Smooth muscle cell (in vitro differentiated cells): ENCODE results near the gene PDE3B. TPM values are rescaled to one million over a fixed set of nuclear protein-coding genes. Genes with fewer than 3 reads are reported as not detected.

Source experiments
- DNase-seq: peaks from one replicate; lab custom pipeline; 2025; ENCODE audit not compliant: unreplicated experiment; lab: John Stamatoyannopoulos, UW
- H2AFZ ChIP-seq: fragments of 200-600 bp; sonication (generic); 2 replicates; pipeline ENCODE4 v1.6.0; 2016; ENCODE audit warnings: antibody characterized with exemption, low read depth, mild to moderate bottlenecking
- H3F3A ChIP-seq: fragments of 200-600 bp; sonication (generic); 2 replicates; pipeline ENCODE4 v1.6.0; 2017; ENCODE audit warnings: antibody characterized with exemption, low read depth
- H3K27ac ChIP-seq: fragments of 200-600 bp; sonication (generic); 2 replicates; pipeline ENCODE4 v1.5.1; 2016; ENCODE audit warnings: low read depth, mild to moderate bottlenecking
- H3K27me3 ChIP-seq: fragments of 200-600 bp; sonication (generic); 2 replicates; pipeline ENCODE4 v1.6.1; 2016; ENCODE audit warnings: low read depth, mild to moderate bottlenecking
- H3K36me3 ChIP-seq: fragments of 200-600 bp; sonication (generic); 2 replicates; pipeline ENCODE4 v1.5.1; 2016; ENCODE audit warnings: low read depth
- H3K4me1 ChIP-seq: fragments of 200-600 bp; sonication (generic); 2 replicates; pipeline ENCODE4 v1.5.1; 2016; ENCODE audit warnings: low read depth
- H3K4me2 ChIP-seq: fragments of 200-600 bp; sonication (generic); 2 replicates; pipeline ENCODE4 v1.6.0; 2016; ENCODE audit warnings: mild to moderate bottlenecking
- H3K4me3 ChIP-seq: fragments of 200-600 bp; sonication (generic); 2 replicates; pipeline ENCODE4 v1.5.1; 2016; ENCODE audit warnings: mild to moderate bottlenecking
- H3K79me2 ChIP-seq: fragments of 200-600 bp; sonication (generic); 2 replicates; pipeline ENCODE4 v1.6.0; 2016; ENCODE audit warnings: low read depth, mild to moderate bottlenecking
- H3K9ac ChIP-seq: fragments of 200-600 bp; sonication (generic); 2 replicates; pipeline ENCODE4 v1.6.0; 2016; ENCODE audit warnings: low read depth
- H3K9me3 ChIP-seq: fragments of 200-600 bp; sonication (generic); replicated peaks from 2 replicates; pipeline ENCODE4 v1.5.1; 2016; ENCODE audit warnings: low read depth
- H4K20me1 ChIP-seq: fragments of 200-600 bp; sonication (generic); 2 replicates; pipeline ENCODE4 v1.6.0; 2016; ENCODE audit warnings: low read depth
- WGBS: methylation state at CpG from one replicate; pipeline ENCODE4 v1.1.7; 2016; ENCODE audit warnings: low lambda C conversion rate; 5-methylcytosine and 5-hydroxymethylcytosine counted together
- polyA plus RNA-seq: library from polyadenylated mRNA; unstranded; fragments of >200 nt; fragmentation: Nextera tagmentation; extraction: Ambion mirVana; gene quantifications from 2 replicates; pipeline ENCODE4 v1.2.1, GENCODE V29; 2016
- total RNA-seq: library from RNA; depleted of rRNA; stranded (reverse); fragments of >200 nt; gene quantifications from 2 replicates; pipeline ENCODE4 v1.2.3, GENCODE V29; 2014
- TF ChIP-seq, protein P1 (sequence below): fragments of 200-600 bp; sonication (generic); IDR thresholded peaks from 2 replicates; pipeline ENCODE4 v1.5.1; 2017; ENCODE audit warnings: borderline replicate concordance, mild to moderate bottlenecking, antibody characterized with exemption; ENCODE audit not compliant: insufficient read depth, poor library complexity, severe bottlenecking

The PDE3B gene
- total and polyA plus RNA-seq, 2 experiments from 2014 or later, result 1.7 to 1.8 TPM

DNA sequence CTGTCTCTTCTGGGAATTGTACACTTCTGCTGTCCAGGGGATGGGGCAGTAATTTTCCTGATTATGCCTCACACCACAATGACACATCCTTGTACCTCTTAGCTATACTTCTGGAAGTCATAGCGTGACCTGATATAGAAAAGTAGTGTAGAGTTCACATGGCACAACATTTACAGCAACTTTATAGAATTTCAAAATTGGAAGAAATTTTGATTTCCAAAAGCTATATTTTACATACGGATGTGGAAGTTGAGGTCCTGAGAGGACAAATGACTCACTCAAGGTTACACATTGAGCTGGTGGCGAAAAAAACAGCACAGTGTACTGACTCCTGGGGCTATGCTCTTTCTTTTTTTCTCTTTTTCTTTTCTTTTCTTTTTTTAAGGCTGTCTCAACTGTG lies 254.8 kb downstream of the PDE3B start:
- no peak overlapping the region for H3K9ac ChIP-seq
- H2AFZ ChIP-seq, result no peak overlapping the region
- no peaks in the 10 kb centered on the region for H3K79me2 ChIP-seq
- H3K4me3 ChIP-seq, result no peak overlapping the region
- TF ChIP-seq, protein P1, sequence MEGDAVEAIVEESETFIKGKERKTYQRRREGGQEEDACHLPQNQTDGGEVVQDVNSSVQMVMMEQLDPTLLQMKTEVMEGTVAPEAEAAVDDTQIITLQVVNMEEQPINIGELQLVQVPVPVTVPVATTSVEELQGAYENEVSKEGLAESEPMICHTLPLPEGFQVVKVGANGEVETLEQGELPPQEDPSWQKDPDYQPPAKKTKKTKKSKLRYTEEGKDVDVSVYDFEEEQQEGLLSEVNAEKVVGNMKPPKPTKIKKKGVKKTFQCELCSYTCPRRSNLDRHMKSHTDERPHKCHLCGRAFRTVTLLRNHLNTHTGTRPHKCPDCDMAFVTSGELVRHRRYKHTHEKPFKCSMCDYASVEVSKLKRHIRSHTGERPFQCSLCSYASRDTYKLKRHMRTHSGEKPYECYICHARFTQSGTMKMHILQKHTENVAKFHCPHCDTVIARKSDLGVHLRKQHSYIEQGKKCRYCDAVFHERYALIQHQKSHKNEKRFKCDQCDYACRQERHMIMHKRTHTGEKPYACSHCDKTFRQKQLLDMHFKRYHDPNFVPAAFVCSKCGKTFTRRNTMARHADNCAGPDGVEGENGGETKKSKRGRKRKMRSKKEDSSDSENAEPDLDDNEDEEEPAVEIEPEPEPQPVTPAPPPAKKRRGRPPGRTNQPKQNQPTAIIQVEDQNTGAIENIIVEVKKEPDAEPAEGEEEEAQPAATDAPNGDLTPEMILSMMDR, result no peak
- 97% methylated on average over 3 of the region's 3 CpGs for WGBS
- H3F3A ChIP-seq, result no peaks in the 10 kb centered on the region
- no peaks in the 10 kb centered on the region for H3K27me3 ChIP-seq
- H3K27ac ChIP-seq, result no peak overlapping the region
- no peaks in the 10 kb centered on the region for H3K4me1 ChIP-seq
- no peak overlapping the region for H3K4me2 ChIP-seq
- H3K36me3 ChIP-seq, result no peaks in the 10 kb centered on the region
- no peak for DNase-seq
- H3K9me3 ChIP-seq, result no peaks in the 10 kb centered on the region
- H4K20me1 ChIP-seq, result no peaks in the 10 kb centered on the region

DNA sequence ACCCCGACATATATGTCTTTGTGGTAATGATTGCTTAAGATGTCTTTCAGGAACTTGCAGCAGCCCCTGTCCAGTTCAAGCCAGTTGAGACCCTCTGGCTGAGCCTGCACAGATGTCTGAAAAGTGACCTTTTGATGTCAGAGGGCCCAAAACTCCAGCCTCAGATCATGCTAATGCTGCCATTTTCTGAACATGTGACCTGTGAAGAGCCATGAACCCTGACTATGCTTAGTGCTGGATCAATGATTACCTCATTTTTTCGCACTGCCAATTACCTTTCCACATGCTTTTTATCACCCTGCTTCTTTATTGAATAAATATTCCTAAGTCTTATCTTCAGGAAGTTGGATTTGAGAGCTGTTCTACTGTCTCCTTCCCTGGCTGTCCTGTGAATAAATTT lies 255.3 kb downstream of the PDE3B start:
- no peak for DNase-seq
- TF ChIP-seq, protein P1, result no peak
- WGBS, result 90% methylated on average over 2 of the region's 2 CpGs

DNA sequence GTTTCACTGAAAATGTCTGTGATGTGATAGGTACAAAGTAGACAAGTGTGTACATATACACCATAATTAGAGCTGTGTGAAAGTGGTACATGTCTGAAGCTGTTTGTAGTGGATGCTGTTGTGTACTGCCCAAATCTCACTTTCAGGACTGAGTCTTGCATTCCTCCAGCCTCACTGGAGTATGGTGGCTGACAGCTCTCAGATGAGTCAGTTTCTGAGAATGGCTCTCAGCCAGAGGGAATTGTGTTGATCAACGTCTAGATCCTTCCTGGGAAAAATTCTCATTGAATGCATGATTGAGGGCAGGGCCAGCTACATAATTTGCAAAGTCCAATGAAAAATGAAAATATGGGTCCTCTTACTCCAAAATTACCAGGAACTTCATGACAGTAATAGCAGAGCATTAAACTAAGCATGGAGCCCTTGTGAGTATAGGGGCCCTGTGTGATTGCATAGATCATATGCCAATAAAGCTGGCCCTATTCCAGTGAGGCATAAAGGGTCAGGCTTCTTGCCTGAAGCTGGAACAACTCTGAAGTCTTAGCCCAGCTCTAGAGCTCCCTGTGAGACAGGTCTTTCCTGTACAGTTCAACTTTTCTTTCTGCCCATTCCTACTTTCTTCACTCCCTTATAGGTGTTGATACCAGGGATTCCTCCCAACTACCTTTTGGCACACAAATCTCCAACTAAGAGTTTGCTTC lies 259.2 kb downstream of the PDE3B start:
- Histone ChIP-seq H4K20me1 (no peaks in the 10 kb centered on the region), H3K27me3 (no peaks in the 10 kb centered on the region), H3K4me3 (no peak overlapping the region), H3K9me3 (no peaks in the 10 kb centered on the region), H3K79me2 (no peaks in the 10 kb centered on the region), H3F3A (no peaks in the 10 kb centered on the region), H2AFZ (no peak overlapping the region), H3K4me1 (no peaks in the 10 kb centered on the region), H3K27ac (no peak overlapping the region), H3K36me3 (no peaks in the 10 kb centered on the region), H3K4me2 (no peak overlapping the region), H3K9ac (no peak overlapping the region)
- 0% methylated on average over 1 of the region's 1 CpG for WGBS
- no peak for DNase-seq
- TF ChIP-seq, protein P1, result no peak

More for the DNA sequence above, 255.3 kb downstream of the PDE3B start:
- Histone ChIP-seq H3K4me3 (no peak overlapping the region), H3K9me3 (no peaks in the 10 kb centered on the region), H4K20me1 (no peaks in the 10 kb centered on the region), H3K4me2 (no peak overlapping the region), H3K27ac (no peak overlapping the region), H3K4me1 (no peaks in the 10 kb centered on the region), H3K36me3 (no peaks in the 10 kb centered on the region), H2AFZ (no peak overlapping the region), H3K9ac (no peak overlapping the region), H3K79me2 (no peaks in the 10 kb centered on the region), H3K27me3 (no peaks in the 10 kb centered on the region), H3F3A (no peaks in the 10 kb centered on the region)

DNA sequence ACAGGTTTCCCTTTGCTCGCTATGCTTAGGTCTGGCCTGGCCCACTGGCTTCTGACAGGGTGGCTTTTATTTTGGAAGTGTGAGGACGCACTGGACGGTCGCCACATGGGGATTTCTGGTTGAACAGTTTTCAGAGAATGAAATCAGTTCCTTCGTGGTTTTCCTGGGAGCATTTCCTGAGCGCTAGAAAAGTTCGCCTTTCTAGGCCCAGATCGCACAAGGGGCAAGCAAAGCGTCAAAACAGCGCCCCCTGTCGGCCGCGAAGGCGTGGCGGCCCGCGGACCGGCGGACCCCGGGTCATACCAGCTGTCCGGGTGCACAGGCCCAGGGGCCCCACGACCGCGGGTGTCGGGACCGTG lies 261.1 kb downstream of the PDE3B start:
- peak overlapping the region; percentile 89 for H3K4me2 ChIP-seq
- H3F3A ChIP-seq, result no peaks in the 10 kb centered on the region
- H4K20me1 ChIP-seq, result no peaks in the 10 kb centered on the region
- no peak overlapping the region for H3K27ac ChIP-seq
- peak; percentile 33 for DNase-seq
- peak overlapping the region; percentile 57 for H3K4me3 ChIP-seq
- no peaks in the 10 kb centered on the region for H3K9me3 ChIP-seq
- H3K79me2 ChIP-seq, result no peaks in the 10 kb centered on the region
- H3K4me1 ChIP-seq, result no peaks in the 10 kb centered on the region
- peak overlapping the region; percentile 93 for H2AFZ ChIP-seq
- H3K27me3 ChIP-seq, result no peaks in the 10 kb centered on the region
- TF ChIP-seq, protein P1, result peak; percentile 93
- no peak overlapping the region for H3K9ac ChIP-seq
- 18% methylated on average over 26 of the region's 26 CpGs for WGBS
- H3K36me3 ChIP-seq, result no peaks in the 10 kb centered on the region
